SHP77 (cell line): ENCODE results near the gene PKP3.
A peak's percentile ranks its signal among the peaks of the same experiment; 100 is the strongest.
"Not testable (repeated sequence)": the region's sequence is repeated elsewhere in the genome, so short reads cannot be mapped to it uniquely, and the experiment has no call there.

Experiments
- DNase-seq, 2 experiments: peaks; one replicate each; lab custom pipeline; 2025; lab: John Stamatoyannopoulos, UW

Gene PKP3

GRCh38 chr11:394034-394857 lies at the start of gene PKP3:
Gene PKP3, plus strand, starts transcription at chr11:394209. Its CDS starts 84 bp downstream, at chr11:394293.
- no peak for DNase-seq

- no peak for DNase-seq
Measured at GRCh38 chr11:344836-345578, 49.0 kb upstream of the PKP3 start.

GRCh38 chr11:346529-346928 lies 47.5 kb upstream of the PKP3 start:
- no peak for DNase-seq

- not testable (repeated sequence) for DNase-seq
Measured at GRCh38 chr11:349270-349954, 44.6 kb upstream of the PKP3 start.

- not testable (repeated sequence) for DNase-seq
Measured at GRCh38 chr11:350033-350722, 43.8 kb upstream of the PKP3 start.

GRCh38 chr11:350723-351255 lies 43.2 kb upstream of the PKP3 start:
- DNase-seq = no peak

- DNase-seq = no peak
Measured at GRCh38 chr11:351411-351810, 42.6 kb upstream of the PKP3 start.

- no peak for DNase-seq
Measured at GRCh38 chr11:352456-353031, 41.5 kb upstream of the PKP3 start.

- no peak for DNase-seq
Measured at GRCh38 chr11:353179-353873, 40.7 kb upstream of the PKP3 start.

GRCh38 chr11:355581-356458 lies 38.2 kb upstream of the PKP3 start:
- DNase-seq = peak; percentile 52 to 73

GRCh38 chr11:356610-357009 lies 37.4 kb upstream of the PKP3 start:
- DNase-seq = no peak

GRCh38 chr11:357582-357981 lies 36.4 kb upstream of the PKP3 start:
- DNase-seq = no peak

GRCh38 chr11:358129-358800 lies 35.7 kb upstream of the PKP3 start:
- DNase-seq = no peak

GRCh38 chr11:359181-359714 lies 34.8 kb upstream of the PKP3 start:
- no peak for DNase-seq

GRCh38 chr11:360326-361280 lies 33.4 kb upstream of the PKP3 start:
- DNase-seq = peak in 1 of 2 experiments; percentile 8

- no peak for DNase-seq
Measured at GRCh38 chr11:362642-363442, 31.2 kb upstream of the PKP3 start.

- DNase-seq = not testable (repeated sequence)
Measured at GRCh38 chr11:363443-363805, 30.6 kb upstream of the PKP3 start.
